HEK293 (cell line): Measurements from ENCODE around the gene PPFIA1.

Source experiments
- GLI2 ChIP-seq: fragments of 450-650 bp; formaldehyde crosslinking; IDR thresholded peaks from 2 replicates; pipeline ENCODE4; 2017; ENCODE audit warnings: missing biosample characterization, missing genetic modification characterization, low read depth, borderline replicate concordance
- ZBTB1 ChIP-seq: fragments of 450-650 bp; formaldehyde crosslinking; IDR thresholded peaks from 2 replicates; pipeline ENCODE4 v1.5.1; 2016; ENCODE audit warnings: missing biosample characterization, missing genetic modification characterization
- ZNF121 ChIP-seq: fragments of 450-650 bp; formaldehyde crosslinking; IDR thresholded peaks from 2 replicates; pipeline ENCODE4 v1.5.1; 2016; ENCODE audit warnings: missing biosample characterization, missing genetic modification characterization
- ZNF561 ChIP-seq: fragments of 450-650 bp; IDR thresholded peaks from 2 replicates; pipeline ENCODE4 v1.5.1; 2018; ENCODE audit warnings: missing biosample characterization, missing genetic modification characterization, borderline replicate concordance
- TF ChIP-seq, protein P1 (sequence below): fragments of 450-650 bp; formaldehyde crosslinking; IDR thresholded peaks from 2 replicates; pipeline ENCODE4 v1.5.1; 2016; ENCODE audit warnings: missing biosample characterization, missing genetic modification characterization
- TF ChIP-seq, protein P2 (sequence below): fragments of 450-650 bp; formaldehyde crosslinking; IDR thresholded peaks from 2 replicates; pipeline ENCODE4 v1.5.1; 2016; ENCODE audit warnings: missing biosample characterization, missing genetic modification characterization

DNA sequence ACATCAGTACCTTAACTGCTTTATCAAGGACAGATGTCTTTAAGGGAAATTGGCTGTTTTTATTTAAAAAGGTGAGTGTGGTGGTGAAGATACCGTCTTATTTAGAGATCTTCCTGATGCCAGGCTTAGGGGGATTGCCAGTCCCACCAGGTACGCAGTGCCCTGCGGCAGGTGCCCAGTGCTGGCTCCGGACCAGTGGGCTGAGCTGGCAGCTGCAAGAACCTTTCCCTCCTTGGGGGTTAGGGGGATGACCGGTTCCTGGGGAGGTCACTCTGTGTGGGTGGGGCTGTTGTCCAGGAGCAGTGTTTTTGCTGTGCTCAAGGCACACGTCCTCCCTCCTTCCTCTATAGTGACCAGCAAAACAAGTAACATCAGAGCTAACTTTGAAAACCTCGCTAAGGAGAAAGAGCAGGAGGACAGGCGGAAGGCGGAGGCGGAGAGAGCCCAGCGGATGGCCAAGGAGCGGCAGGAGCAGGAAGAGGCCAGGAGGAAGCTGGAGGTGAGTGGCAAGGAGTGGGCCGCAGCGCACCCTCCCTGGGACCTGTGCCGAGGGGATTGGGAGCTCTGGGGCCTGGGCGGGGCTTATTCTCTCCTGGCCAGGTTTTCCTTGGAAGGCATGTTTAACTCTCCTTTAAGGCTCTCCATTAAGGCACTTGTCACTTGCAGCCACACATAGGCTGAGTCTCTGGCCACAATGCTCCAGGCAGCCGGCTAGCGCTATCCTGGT, 158.4 kb downstream of the PPFIA1 start:
- TF ChIP-seq, protein P1, sequence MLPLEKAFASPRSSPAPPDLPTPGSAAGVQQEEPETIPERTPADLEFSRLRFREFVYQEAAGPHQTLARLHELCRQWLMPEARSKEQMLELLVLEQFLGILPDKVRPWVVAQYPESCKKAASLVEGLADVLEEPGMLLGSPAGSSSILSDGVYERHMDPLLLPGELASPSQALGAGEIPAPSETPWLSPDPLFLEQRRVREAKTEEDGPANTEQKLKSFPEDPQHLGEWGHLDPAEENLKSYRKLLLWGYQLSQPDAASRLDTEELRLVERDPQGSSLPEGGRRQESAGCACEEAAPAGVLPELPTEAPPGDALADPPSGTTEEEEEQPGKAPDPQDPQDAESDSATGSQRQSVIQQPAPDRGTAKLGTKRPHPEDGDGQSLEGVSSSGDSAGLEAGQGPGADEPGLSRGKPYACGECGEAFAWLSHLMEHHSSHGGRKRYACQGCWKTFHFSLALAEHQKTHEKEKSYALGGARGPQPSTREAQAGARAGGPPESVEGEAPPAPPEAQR (tag by site-specific recombination): no peak
- TF ChIP-seq, protein P2, sequence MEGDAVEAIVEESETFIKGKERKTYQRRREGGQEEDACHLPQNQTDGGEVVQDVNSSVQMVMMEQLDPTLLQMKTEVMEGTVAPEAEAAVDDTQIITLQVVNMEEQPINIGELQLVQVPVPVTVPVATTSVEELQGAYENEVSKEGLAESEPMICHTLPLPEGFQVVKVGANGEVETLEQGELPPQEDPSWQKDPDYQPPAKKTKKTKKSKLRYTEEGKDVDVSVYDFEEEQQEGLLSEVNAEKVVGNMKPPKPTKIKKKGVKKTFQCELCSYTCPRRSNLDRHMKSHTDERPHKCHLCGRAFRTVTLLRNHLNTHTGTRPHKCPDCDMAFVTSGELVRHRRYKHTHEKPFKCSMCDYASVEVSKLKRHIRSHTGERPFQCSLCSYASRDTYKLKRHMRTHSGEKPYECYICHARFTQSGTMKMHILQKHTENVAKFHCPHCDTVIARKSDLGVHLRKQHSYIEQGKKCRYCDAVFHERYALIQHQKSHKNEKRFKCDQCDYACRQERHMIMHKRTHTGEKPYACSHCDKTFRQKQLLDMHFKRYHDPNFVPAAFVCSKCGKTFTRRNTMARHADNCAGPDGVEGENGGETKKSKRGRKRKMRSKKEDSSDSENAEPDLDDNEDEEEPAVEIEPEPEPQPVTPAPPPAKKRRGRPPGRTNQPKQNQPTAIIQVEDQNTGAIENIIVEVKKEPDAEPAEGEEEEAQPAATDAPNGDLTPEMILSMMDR (tag by site-specific recombination): no peak
- no peak for TF ChIP-seq ZBTB1 (tag by site-specific recombination)
- TF ChIP-seq ZNF561 (tag by site-specific recombination): no peak
- TF ChIP-seq ZNF121: no peak
- TF ChIP-seq GLI2 (tag by site-specific recombination): no peak
